Suprapubic skin (tissue), 4 donors: ENCODE results near the gene STN1. TPM values are rescaled to one million over a fixed set of nuclear protein-coding genes. Genes with fewer than 3 reads are reported as not detected.
"Not testable (repeated sequence)": the region's sequence is repeated elsewhere in the genome, so short reads cannot be mapped to it uniquely, and the experiment has no call there.

Experiments used
- DNase-seq, 2 donors: peaks; one replicate each; pipeline ENCODE4 v3.0.0-alpha.2; 2019; ENCODE audit warnings: low spot score in 2 of 2
- H3K27ac ChIP-seq: fragments of 200-600 bp; sonication (generic); one replicate; pipeline ENCODE4 v1.5.1; 2019
- H3K27me3 ChIP-seq: fragments of 200-600 bp; sonication (generic); one replicate; pipeline ENCODE4 v1.5.1; 2019
- H3K36me3 ChIP-seq: fragments of 200-600 bp; sonication (generic); one replicate; pipeline ENCODE4 v1.5.1; 2019
- H3K4me1 ChIP-seq: fragments of 200-600 bp; sonication (generic); one replicate; pipeline ENCODE4 v1.5.1; 2019
- H3K4me3 ChIP-seq: fragments of 200-600 bp; sonication (generic); one replicate; pipeline ENCODE4 v1.5.1; 2019; ENCODE audit warnings: mild to moderate bottlenecking
- H3K9me3 ChIP-seq: fragments of 200-600 bp; sonication (generic); one replicate; pipeline ENCODE4 v1.5.1; 2019
- EP300 ChIP-seq: sonication (generic); formaldehyde crosslinking; IDR thresholded peaks from one replicate; pipeline ENCODE4 v1.6.1; 2017; ENCODE audit warnings: antibody characterized with exemption
- POLR2A ChIP-seq, 2 donors: fragments of 450-650 bp; IDR thresholded peaks; one replicate each; pipeline ENCODE4 v1.6.1; 2017; ENCODE audit warnings: antibody characterized with exemption in 2 of 2, mild to moderate bottlenecking in 2 of 2, moderate library complexity in 2 of 2
- POLR2AphosphoS5 ChIP-seq, 3 donors: sonication (generic); formaldehyde crosslinking; IDR thresholded peaks; one replicate each; pipeline ENCODE4 v1.6.1; 2017; ENCODE audit warnings: antibody characterized with exemption in 3 of 3
- WGBS: methylation state at CpG from one replicate; pipeline ENCODE4 v1.1.5; 2018; 5-methylcytosine and 5-hydroxymethylcytosine counted together
- total RNA-seq, 4 donors: library from RNA; depleted of rRNA; stranded (reverse); fragments of >200 nt; gene quantifications; one replicate each; pipeline ENCODE4 v1.1.0, GENCODE V29; 2016
- TF ChIP-seq, protein P1 (sequence below), 2 donors: fragments of 200-600 bp in 1 of 2; fragments of 450-650 bp in 1 of 2; sonication (generic) in 1 of 2; IDR thresholded peaks; one replicate each; pipeline ENCODE4 v1.5.1; 2016 to 2019; ENCODE audit warnings: antibody characterized with exemption in 2 of 2, mild to moderate bottlenecking in 1 of 2, moderate library complexity in 1 of 2

Gene STN1
- total RNA-seq, 4 donors from 2014 or later: 13.8 to 24.8 (median 22.9) TPM

DNA sequence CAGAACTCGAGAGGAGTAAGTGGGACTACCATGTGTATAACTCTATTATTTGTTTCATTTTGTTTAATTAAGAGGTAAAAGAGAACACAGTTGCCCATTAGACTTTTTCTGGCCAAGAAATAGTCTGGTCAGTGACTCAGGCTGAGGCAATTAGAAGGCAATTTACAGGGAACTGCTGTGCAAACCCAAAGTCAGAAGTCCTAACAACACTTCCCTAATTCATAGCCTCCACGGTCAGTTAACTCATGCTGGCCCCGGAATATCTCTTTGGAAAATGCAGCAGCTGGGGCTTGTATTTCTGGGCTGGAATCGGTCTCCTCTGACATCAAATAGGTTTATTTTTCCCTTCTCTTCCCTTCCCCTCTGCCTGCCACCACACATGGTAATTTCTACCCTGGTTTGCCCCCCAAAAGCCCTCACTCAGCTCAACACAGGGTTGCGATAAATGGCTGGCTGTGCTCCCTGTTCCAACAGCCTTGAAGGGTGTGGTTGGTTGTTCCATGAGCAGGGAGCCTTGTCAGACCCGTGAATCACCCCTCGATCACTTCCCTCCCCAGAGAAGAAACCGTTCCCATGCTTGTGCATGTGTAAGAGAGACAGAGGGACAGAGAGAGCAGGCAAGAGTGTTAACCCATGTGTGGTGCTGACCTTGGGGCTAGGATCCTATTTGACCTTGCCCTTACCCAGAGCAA is 68.0 kb downstream of the STN1 start:
- TF ChIP-seq POLR2AphosphoS5 (IDR thresholded peaks at IDR 0.05): no peak
- TF ChIP-seq EP300: no peak
- TF ChIP-seq POLR2A (IDR thresholded peaks at IDR 0.05): no peak
- TF ChIP-seq, protein P1, sequence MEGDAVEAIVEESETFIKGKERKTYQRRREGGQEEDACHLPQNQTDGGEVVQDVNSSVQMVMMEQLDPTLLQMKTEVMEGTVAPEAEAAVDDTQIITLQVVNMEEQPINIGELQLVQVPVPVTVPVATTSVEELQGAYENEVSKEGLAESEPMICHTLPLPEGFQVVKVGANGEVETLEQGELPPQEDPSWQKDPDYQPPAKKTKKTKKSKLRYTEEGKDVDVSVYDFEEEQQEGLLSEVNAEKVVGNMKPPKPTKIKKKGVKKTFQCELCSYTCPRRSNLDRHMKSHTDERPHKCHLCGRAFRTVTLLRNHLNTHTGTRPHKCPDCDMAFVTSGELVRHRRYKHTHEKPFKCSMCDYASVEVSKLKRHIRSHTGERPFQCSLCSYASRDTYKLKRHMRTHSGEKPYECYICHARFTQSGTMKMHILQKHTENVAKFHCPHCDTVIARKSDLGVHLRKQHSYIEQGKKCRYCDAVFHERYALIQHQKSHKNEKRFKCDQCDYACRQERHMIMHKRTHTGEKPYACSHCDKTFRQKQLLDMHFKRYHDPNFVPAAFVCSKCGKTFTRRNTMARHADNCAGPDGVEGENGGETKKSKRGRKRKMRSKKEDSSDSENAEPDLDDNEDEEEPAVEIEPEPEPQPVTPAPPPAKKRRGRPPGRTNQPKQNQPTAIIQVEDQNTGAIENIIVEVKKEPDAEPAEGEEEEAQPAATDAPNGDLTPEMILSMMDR (IDR thresholded peaks at IDR 0.05): no peak
- Histone ChIP-seq H3K36me3 (no peaks in the 10 kb centered on the region), H3K9me3 (no peaks in the 10 kb centered on the region), H3K4me1 (peaks cover 78% of the 10 kb centered on the region), H3K27ac (peak overlapping the region; percentile 73), H3K4me3 (peak overlapping the region; percentile 12), H3K27me3 (no peaks in the 10 kb centered on the region)
- DNase-seq: peak in 1 of 2 donors; percentile 79
- WGBS: 22% methylated on average over 8 of the region's 8 CpGs

DNA sequence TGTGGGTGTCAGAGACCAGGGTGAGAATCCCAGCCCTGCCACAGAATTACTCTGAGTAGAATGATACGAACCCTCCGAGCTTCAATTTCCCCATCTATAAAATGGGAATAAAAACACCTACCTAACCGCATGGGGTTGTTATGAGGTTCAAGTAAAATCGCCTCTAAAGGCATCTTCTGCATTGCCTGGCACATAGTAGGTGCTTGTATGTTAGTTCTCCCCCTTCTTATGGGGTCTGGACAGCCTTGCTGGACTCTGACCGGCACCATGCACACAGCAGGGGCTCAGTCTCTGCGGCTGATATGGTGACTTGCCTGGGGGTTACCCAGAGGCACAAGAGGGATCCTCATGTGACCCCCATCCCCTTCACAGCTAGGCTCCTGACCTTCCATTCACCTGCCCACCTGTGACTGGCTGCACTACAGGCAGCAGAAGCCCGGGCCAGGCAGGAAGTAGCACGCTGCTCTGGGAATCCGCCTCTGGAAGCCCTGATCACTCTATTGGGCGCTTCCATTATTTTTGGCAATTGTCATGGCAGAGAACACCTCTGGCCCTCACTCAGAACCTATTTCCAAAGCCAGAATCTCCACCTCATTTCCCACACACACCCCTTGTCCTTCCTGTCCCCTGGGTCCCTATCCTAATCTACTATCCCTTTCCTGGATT is 68.6 kb downstream of the STN1 start:
- Histone ChIP-seq H3K27ac (peak overlapping the region; percentile 73), H3K4me1 (peaks cover 76% of the 10 kb centered on the region), H3K36me3 (no peaks in the 10 kb centered on the region), H3K27me3 (no peaks in the 10 kb centered on the region), H3K9me3 (no peaks in the 10 kb centered on the region), H3K4me3 (no peak overlapping the region)
- WGBS: 70% methylated on average over 7 of the region's 10 CpGs
- DNase-seq: peak in 1 of 2 donors; percentile 18
- TF ChIP-seq, protein P1 (IDR thresholded peaks at IDR 0.05): no peak
- TF ChIP-seq EP300: no peak
- no peak for TF ChIP-seq POLR2A (IDR thresholded peaks at IDR 0.05)
- TF ChIP-seq POLR2AphosphoS5 (IDR thresholded peaks at IDR 0.05): no peak

- Histone ChIP-seq H3K36me3 (no peaks in the 10 kb centered on the region), H3K27ac (no peak overlapping the region), H3K27me3 (no peaks in the 10 kb centered on the region), H3K4me3 (no peak overlapping the region), H3K9me3 (no peaks in the 10 kb centered on the region), H3K4me1 (peaks cover 75% of the 10 kb centered on the region)
- DNase-seq: no peak
- no peak for TF ChIP-seq POLR2AphosphoS5 (IDR thresholded peaks at IDR 0.05)
- TF ChIP-seq, protein P1 (IDR thresholded peaks at IDR 0.05): peak in 1 of 2 donors; percentile 10
- 67% methylated on average over 8 of the region's 8 CpGs for WGBS
Observed at GRCh38 chr10:103847909-103848468, 70.0 kb downstream of the STN1 start.

DNA sequence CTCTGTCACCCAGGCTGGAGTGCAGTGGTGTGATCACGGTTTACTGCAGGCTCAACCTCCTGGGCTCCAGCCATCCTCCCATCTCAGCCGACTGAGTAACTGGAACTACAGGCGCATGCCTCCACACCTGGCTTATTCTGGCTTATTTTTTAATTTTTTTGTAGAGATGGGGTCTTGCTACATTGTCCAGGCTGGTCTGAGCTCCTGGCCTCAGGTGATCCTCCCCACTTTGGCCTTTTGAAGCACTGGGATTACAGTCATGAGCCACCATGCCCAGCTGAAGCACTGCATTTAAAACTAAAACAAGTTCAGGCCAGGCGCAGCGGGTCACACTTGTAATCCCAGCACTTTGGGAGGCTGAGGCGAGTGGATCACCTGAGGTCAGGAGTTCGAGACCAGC is 70.6 kb downstream of the STN1 start:
- Histone ChIP-seq H3K27me3 (no peaks in the 10 kb centered on the region), H3K27ac (no peak overlapping the region), H3K4me3 (no peak overlapping the region), H3K4me1 (peaks cover 72% of the 10 kb centered on the region), H3K36me3 (no peaks in the 10 kb centered on the region), H3K9me3 (no peaks in the 10 kb centered on the region)
- DNase-seq: no peak
- WGBS: 76% methylated on average over 6 of the region's 7 CpGs
- TF ChIP-seq POLR2AphosphoS5 (IDR thresholded peaks at IDR 0.05) (no peak), POLR2A (IDR thresholded peaks at IDR 0.05) (no peak), EP300 (no peak)
- TF ChIP-seq, protein P1 (IDR thresholded peaks at IDR 0.05): no peak

GRCh38 chr10:103845972-103846371 is 72.0 kb downstream of the STN1 start:
- Histone ChIP-seq H3K27ac (no peak overlapping the region), H3K4me3 (no peak overlapping the region), H3K4me1 (peaks cover 64% of the 10 kb centered on the region), H3K36me3 (no peaks in the 10 kb centered on the region), H3K9me3 (no peaks in the 10 kb centered on the region), H3K27me3 (no peaks in the 10 kb centered on the region)
- TF ChIP-seq, protein P1 (IDR thresholded peaks at IDR 0.05): no peak
- no peak for TF ChIP-seq POLR2AphosphoS5 (IDR thresholded peaks at IDR 0.05)
- no peak for TF ChIP-seq EP300
- TF ChIP-seq POLR2A (IDR thresholded peaks at IDR 0.05): no peak
- DNase-seq: no peak
- WGBS: 27% methylated on average over 5 of the region's 5 CpGs

DNA sequence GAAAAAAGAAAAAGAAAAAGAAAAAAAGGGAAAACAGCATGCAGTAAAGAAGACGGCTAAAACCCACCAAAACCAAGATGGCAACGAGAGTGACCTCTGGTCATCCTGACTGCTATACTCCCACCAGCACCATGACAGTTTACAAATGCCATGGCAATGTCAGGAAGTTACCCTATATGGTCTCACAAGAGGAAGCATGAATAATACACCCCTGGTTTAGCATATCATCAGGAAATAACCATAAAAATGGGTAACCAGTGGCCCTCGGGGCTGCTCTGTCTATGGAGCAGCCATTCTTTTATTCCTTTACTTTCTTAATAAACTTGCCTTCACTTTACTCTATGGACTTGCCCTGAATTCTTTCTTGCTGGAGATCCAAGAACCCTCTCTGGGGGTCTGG is 72.6 kb downstream of the STN1 start:
- DNase-seq, H3K9me3 ChIP-seq, H3K27me3 ChIP-seq, H3K4me3 ChIP-seq, H3K36me3 ChIP-seq, H3K27ac ChIP-seq: not testable (repeated sequence)
- WGBS: 73% methylated on average over 3 of the region's 3 CpGs
- H3K4me1 ChIP-seq: peaks cover 64% of the 10 kb centered on the region
